ENCODE measurements around the gene TDP1.

The TDP1 gene

DNA sequence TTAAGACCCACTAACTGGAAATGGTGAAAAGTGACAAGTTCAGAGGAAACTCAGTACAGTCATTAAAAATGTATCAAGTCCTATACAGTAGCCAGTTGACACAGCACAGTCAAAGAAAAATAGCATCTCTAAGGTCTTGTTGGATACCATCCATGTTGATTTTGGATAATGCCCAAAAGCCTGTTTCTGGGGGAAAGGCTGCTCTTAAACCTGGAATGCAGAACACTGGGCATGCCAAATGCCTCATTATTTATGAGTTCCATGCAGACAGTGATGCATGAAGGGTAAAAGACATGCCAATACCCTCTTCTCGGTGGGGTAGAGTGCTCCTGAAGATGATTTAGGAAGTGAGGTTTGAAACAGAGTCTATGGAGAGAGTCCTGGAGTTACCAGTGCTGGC, 135.7 kb downstream of the TDP1 start:
- peaks cover 1% of the 10 kb centered on the region for H3K4me1 ChIP-seq (ENCODE audit: insufficient read depth, insufficient read length)
- no peaks in the 10 kb centered on the region; the same call in 1 of the 2 replicates for H3K9me3 ChIP-seq (ENCODE audit: insufficient read depth, low read length)
- no peak for DNase-seq (ENCODE audit: low read depth, low spot score)
- no peaks in the 10 kb centered on the region for H3K27me3 ChIP-seq (ENCODE audit: insufficient read depth, insufficient read length)
- H3K9ac ChIP-seq (ENCODE audit: insufficient read length, low read depth): no peak overlapping the region
- no peaks in the 10 kb centered on the region for H3K36me3 ChIP-seq (ENCODE audit: insufficient read depth, insufficient read length, low read length)
- TF ChIP-seq ZNF274 (IDR thresholded peaks at IDR 0.05; ENCODE audit: low read depth, low read length) (no peak), YY1 (IDR thresholded peaks at IDR 0.05; ENCODE audit: insufficient read depth, insufficient read length) (no peak), SUZ12 (IDR thresholded peaks at IDR 0.05; ENCODE audit: extremely low read depth, insufficient read depth, insufficient read length) (no peak)
- no peak overlapping the region for H3K4me3 ChIP-seq (ENCODE audit: insufficient read length, low read depth)

GRCh38 chr14:90093942-90094595, 138.3 kb downstream of the TDP1 start:
- TF ChIP-seq SUZ12 (IDR thresholded peaks at IDR 0.05; ENCODE audit: extremely low read depth, insufficient read depth, insufficient read length) (no peak), YY1 (IDR thresholded peaks at IDR 0.05; ENCODE audit: insufficient read depth, insufficient read length) (no peak), ZNF274 (IDR thresholded peaks at IDR 0.05; ENCODE audit: low read depth, low read length) (no peak)
- Histone ChIP-seq H3K4me3 (ENCODE audit: insufficient read length, low read depth) (no peak overlapping the region), H3K36me3 (ENCODE audit: insufficient read depth, insufficient read length, low read length) (no peaks in the 10 kb centered on the region), H3K9me3 (ENCODE audit: insufficient read depth, low read length) (no peaks in the 10 kb centered on the region; the same call in 1 of the 2 replicates), H3K27me3 (ENCODE audit: insufficient read depth, insufficient read length) (no peaks in the 10 kb centered on the region), H3K9ac (ENCODE audit: insufficient read length, low read depth) (no peak overlapping the region), H3K4me1 (ENCODE audit: insufficient read depth, insufficient read length) (peaks cover 1% of the 10 kb centered on the region)
- no peak for DNase-seq (ENCODE audit: low read depth, low spot score)
